NCI-H460 (cell line): ENCODE results near the gene PEMT. TPM values are rescaled to one million over a fixed set of nuclear protein-coding genes. Genes with fewer than 3 reads are reported as not detected.
"Not testable (repeated sequence)": the region's sequence is repeated elsewhere in the genome, so short reads cannot be mapped to it uniquely, and the experiment has no call there.

Experiments used
- DNase-seq: peaks from one replicate; pipeline ENCODE4 v3.0.0-alpha.2; 2016; ENCODE audit warnings: low read depth; ENCODE audit errors: extremely low read depth
- small RNA-seq, 2 experiments: library from RNA; depleted of rRNA; stranded (forward); fragments of <200 nt; gene quantifications; one replicate each; pipeline ENCODE3, GENCODE V24; 2014
- total RNA-seq: library from RNA; depleted of rRNA; stranded (reverse); fragments of >200 nt; shearing (Covaris generic); gene quantifications from 2 replicates; pipeline ENCODE4 v1.2.3, GENCODE V29; 2014; rRNA removed

The PEMT gene
- total RNA-seq, 1 experiment from 2014 or later: 84.7 TPM

DNA sequence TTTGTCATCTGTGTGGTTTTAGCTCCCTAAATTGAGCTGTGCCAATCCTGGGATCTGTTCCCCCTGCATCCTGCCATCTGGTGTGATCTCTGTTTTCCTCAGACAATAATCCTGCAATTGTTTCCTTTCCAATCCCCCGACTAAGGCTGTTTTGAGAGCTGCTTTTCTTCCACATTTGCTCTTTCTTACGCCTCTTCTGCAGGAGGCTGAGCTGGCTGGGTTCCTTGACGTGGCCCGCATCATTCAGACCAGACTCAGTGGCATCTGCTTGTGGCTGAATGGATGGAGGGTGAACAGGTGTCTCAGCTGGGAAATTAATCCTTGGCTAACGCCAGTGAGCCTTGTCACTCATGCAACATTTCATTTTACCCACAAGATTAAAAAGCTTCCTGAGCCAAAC, 124.5 kb downstream of the PEMT start:
- no peak for DNase-seq

DNA sequence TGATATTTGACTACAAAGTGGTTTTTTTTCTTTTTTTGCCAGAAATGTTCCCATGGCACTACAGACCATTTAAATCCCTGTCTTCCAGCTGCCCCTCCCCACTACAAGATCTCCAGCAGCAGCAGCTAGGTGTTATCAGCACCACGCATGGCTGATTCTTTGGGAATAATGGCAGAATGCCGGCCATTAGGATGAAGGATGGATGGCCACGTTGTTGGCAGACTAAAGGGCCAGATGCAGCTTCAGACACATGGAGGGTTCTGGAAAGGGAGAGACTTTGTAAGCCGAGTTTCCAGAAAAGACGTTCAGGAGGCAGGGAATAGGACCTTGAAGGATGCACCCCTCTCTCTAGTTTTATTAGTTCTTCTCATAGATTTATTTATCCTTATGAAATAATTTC, 125.0 kb downstream of the PEMT start:
- no peak for DNase-seq

DNA sequence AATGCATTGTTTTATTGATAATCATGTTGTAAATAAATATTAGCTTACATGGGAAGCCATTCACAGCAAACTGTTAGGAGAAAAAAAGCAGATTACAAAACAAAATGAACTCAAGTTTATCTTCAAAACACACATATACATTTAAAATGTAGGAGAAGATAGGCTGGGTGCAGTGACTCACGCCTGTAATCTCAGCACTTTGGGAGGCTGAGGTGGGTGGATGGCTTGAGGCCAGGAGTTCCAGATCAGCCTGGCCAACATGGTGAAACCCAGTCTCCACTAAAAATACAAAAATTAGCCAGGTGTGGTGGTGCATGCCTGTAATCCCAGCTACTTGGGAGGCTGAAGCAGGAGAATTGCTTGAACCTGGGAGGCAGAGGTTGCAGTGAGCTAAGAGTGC, 125.6 kb downstream of the PEMT start:
- DNase-seq: not testable (repeated sequence)

DNA sequence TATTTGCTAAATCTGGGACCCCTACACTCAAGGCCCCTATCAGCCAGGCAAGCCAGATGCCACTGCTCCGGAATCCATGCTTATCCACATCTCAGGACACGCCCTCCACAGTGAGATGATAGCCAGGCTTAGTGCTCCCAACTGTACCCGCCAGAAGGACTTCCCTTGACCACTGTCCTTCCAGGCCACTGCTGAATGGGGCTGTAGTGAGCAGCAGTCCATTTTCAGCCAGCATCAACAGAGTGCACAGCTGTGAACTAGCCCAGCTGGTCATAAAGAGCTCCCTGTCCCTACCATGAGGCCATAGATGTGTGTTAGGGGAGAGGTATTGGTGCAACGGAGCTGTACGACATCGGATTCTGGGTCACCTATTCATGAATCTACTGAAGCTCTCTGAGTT, 127.7 kb downstream of the PEMT start:
- DNase-seq: no peak

- no peak for DNase-seq
These were observed 129.3 kb downstream of the PEMT start for GRCh38 chr17:17462048-17462824.

- no peak for DNase-seq
These were observed 131.5 kb downstream of the PEMT start for GRCh38 chr17:17460038-17460437.

DNA sequence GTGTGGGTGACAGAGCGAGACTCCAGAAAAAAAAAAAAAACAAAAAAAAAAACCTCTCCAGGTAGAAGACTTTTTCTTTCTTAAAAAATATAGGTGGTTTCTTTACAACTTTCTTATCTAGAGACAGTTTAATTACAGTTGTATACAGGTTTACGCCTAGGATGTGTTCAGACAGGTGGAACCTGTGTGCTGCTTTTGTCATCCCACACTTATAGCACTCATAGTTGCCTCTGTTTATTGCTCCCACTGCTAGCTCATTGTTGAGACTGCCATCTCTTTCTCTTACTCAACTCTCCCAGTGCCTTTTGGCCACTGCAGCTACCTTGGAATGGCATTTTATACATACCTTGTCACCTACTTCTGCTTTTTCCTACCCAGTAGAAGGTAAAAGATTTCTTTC, 133.8 kb downstream of the PEMT start:
- no peak for DNase-seq

DNA sequence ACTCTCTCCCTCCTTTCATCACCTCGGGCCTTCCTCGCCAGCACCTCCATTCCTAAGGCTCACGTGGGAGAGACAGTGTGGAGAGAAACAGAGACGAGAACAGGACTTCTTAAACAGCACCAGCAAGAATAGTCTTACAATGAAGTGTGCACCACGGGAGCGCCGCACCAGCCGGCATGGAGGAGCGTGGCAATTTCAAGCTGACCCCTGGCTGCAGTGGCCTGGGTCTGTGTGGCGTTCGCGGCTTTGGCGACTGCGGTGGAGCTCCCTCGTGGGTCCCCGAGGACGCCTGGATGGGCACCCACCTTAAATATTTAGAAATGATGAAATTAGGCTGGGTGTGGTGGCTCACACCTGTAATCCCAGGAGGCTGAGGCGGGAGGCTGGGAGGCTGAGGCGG, 135.3 kb downstream of the PEMT start:
- DNase-seq: no peak

Small RNAs within 50 kb of the gene (small RNA-seq; reads per million reads assigned to genes)
- gene RF00019: 0 reads per million in 2 experiments
- 0 reads per million in 2 experiments for gene RNU6-468P

Other genes starting within 250 kb of the PEMT start
- 16.7 and 19.3 TPM in 2 replicates for gene MED9, start 114.7 kb downstream of the PEMT start, total RNA-seq
- 0.63 and 0.94 TPM in 2 replicates for gene RASD1, start 95.3 kb downstream of the PEMT start, total RNA-seq
- gene RAI1, start 89.8 kb upstream of the PEMT start, total RNA-seq: 7.3 and 9.6 TPM in 2 replicates
- 72.5 and 74.8 TPM in 2 replicates for gene SREBF1, start 245.3 kb upstream of the PEMT start, total RNA-seq